GM23248 (cell line): ENCODE results near the gene AKAP6.

ENCODE experiments used
- EZH2 ChIP-seq: fragments of 200-600 bp; sonication (generic); IDR thresholded peaks from 2 replicates; pipeline ENCODE4 v1.6.1; 2018; ENCODE audit warnings: antibody characterized with exemption, mild to moderate bottlenecking; ENCODE audit not compliant: insufficient read depth, poor library complexity, severe bottlenecking
- EZH2phosphoT487 ChIP-seq: fragments of 200-600 bp; sonication (generic); IDR thresholded peaks from 2 replicates; pipeline ENCODE4 v1.6.1; 2018; ENCODE audit warnings: antibody characterized with exemption, moderate library complexity, mild to moderate bottlenecking, low read depth; ENCODE audit not compliant: insufficient read depth

DNA sequence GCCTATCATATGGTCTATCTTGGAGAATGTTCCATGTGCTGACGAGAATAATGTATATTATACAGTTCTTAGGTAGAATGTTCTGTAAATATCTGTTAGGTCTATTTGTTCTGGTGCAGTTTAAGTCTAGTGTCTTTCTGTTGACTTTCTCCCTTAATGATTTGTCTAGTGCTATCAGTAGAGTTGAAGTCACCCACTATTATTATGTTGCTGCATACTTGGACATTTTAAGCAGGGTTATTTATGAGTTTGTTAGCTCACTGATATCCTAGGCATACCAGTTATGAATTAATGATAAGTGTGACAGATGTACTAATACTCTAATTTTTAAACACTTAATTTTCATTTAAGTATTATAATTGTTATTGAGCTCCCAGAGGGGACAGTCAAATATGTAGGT is 292.5 kb downstream of the AKAP6 start:
- TF ChIP-seq EZH2phosphoT487 (no peak), EZH2 (no peak)
